H1 (cell line): ENCODE data around the gene OGFOD3. TPM values are rescaled to one million over a fixed set of nuclear protein-coding genes. Genes with fewer than 3 reads are reported as not detected.

ENCODE experiments used
- polyA plus RNA-seq, 7 experiments: library from polyadenylated mRNA; depleted of rRNA in 3 of 7; stranded (reverse) in 5 of 7; unstranded in 2 of 7; fragments of >200 nt in 5 of 7; fragments of 200-250 nt in 2 of 7; gene quantifications; 1 replicate in 5 of 7; 2 replicates in 1 of 7; 4 replicates in 1 of 7; pipeline versions ENCODE4 v1.2.1 to v1.2.3, GENCODE V29; 2011 to 2013; ENCODE audit warnings: missing spikeins in 2 of 7, mixed read lengths in 2 of 7
- total RNA-seq: library from RNA; stranded (reverse); fragmentation: NEBNext Ultra II Directional; extraction: Animal tissue kit (Norgen Biotek cat#: 25700); gene quantifications from 2 replicates; pipeline ENCODE4 v1.2.1, GENCODE V29; 2021
- TF ChIP-seq, protein P1 (sequence below): fragments of 300-600 bp; sonication (generic); IDR thresholded peaks from 2 replicates; pipeline ENCODE4 v1.7.1; 2012; ENCODE audit warnings: low read length, moderate library complexity, mild to moderate bottlenecking, inconsistent platforms; ENCODE audit not compliant: insufficient replicate concordance

The OGFOD3 gene
- total and polyA plus RNA-seq, 2 of the 8 experiments (the other 6 are each of a cell fraction or from before 2014, with no cell fraction given), result 21.1 to 21.8 TPM

DNA sequence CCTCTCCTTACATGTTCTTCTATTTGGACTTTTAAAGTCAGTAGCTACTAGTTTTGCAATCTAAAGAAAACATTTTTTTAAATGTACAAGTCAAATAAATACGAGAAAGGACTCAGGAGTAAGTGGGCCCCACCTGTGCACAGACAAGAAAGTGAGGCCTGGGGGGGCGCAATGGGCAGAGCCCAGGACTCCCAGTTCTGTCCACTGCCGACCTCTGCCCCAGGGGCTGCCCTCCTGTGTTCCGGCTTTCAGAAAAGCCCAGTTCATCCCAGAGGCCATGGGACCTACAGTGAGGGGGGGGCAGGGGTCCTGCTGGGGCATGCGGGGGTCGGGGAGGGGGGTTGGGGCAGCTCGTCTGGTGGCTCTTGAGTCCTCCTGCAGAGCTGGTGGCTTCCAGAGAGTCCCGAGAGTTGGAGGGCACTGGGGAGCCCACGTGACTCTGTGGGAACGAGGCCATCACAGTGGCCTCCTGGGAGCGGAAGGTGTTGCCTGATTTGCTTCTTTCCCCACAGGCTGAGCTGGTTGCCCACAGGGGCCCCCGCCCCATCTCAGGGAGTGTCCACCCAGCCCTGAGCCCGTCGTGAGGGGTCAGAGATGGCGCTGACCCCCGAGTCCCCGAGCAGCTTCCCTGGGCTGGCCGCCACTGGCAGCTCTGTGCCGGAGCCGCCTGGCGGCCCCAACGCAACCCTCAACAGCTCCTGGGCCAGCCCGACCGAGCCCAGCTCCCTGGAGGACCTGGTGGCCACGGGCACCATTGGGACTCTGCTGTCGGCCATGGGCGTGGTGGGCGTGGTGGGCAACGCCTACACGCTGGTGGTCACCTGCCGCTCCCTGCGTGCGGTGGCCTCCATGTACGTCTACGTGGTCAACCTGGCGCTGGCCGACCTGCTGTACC, 44.4 kb downstream of the OGFOD3 start (continued):
- TF ChIP-seq, protein P1, sequence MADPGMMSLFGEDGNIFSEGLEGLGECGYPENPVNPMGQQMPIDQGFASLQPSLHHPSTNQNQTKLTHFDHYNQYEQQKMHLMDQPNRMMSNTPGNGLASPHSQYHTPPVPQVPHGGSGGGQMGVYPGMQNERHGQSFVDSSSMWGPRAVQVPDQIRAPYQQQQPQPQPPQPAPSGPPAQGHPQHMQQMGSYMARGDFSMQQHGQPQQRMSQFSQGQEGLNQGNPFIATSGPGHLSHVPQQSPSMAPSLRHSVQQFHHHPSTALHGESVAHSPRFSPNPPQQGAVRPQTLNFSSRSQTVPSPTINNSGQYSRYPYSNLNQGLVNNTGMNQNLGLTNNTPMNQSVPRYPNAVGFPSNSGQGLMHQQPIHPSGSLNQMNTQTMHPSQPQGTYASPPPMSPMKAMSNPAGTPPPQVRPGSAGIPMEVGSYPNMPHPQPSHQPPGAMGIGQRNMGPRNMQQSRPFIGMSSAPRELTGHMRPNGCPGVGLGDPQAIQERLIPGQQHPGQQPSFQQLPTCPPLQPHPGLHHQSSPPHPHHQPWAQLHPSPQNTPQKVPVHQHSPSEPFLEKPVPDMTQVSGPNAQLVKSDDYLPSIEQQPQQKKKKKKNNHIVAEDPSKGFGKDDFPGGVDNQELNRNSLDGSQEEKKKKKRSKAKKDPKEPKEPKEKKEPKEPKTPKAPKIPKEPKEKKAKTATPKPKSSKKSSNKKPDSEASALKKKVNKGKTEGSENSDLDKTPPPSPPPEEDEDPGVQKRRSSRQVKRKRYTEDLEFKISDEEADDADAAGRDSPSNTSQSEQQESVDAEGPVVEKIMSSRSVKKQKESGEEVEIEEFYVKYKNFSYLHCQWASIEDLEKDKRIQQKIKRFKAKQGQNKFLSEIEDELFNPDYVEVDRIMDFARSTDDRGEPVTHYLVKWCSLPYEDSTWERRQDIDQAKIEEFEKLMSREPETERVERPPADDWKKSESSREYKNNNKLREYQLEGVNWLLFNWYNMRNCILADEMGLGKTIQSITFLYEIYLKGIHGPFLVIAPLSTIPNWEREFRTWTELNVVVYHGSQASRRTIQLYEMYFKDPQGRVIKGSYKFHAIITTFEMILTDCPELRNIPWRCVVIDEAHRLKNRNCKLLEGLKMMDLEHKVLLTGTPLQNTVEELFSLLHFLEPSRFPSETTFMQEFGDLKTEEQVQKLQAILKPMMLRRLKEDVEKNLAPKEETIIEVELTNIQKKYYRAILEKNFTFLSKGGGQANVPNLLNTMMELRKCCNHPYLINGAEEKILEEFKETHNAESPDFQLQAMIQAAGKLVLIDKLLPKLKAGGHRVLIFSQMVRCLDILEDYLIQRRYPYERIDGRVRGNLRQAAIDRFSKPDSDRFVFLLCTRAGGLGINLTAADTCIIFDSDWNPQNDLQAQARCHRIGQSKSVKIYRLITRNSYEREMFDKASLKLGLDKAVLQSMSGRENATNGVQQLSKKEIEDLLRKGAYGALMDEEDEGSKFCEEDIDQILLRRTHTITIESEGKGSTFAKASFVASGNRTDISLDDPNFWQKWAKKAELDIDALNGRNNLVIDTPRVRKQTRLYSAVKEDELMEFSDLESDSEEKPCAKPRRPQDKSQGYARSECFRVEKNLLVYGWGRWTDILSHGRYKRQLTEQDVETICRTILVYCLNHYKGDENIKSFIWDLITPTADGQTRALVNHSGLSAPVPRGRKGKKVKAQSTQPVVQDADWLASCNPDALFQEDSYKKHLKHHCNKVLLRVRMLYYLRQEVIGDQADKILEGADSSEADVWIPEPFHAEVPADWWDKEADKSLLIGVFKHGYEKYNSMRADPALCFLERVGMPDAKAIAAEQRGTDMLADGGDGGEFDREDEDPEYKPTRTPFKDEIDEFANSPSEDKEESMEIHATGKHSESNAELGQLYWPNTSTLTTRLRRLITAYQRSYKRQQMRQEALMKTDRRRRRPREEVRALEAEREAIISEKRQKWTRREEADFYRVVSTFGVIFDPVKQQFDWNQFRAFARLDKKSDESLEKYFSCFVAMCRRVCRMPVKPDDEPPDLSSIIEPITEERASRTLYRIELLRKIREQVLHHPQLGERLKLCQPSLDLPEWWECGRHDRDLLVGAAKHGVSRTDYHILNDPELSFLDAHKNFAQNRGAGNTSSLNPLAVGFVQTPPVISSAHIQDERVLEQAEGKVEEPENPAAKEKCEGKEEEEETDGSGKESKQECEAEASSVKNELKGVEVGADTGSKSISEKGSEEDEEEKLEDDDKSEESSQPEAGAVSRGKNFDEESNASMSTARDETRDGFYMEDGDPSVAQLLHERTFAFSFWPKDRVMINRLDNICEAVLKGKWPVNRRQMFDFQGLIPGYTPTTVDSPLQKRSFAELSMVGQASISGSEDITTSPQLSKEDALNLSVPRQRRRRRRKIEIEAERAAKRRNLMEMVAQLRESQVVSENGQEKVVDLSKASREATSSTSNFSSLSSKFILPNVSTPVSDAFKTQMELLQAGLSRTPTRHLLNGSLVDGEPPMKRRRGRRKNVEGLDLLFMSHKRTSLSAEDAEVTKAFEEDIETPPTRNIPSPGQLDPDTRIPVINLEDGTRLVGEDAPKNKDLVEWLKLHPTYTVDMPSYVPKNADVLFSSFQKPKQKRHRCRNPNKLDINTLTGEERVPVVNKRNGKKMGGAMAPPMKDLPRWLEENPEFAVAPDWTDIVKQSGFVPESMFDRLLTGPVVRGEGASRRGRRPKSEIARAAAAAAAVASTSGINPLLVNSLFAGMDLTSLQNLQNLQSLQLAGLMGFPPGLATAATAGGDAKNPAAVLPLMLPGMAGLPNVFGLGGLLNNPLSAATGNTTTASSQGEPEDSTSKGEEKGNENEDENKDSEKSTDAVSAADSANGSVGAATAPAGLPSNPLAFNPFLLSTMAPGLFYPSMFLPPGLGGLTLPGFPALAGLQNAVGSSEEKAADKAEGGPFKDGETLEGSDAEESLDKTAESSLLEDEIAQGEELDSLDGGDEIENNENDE, result no peak
- TF ChIP-seq, all 59 proteins: peak for 0
